DOHH2 (cell line): ENCODE results near the gene PTPRN2.

Experiments used
- H3F3A ChIP-seq: fragments of 200-600 bp; sonication (generic), shearing (Covaris generic); 2 replicates; pipeline ENCODE4 v1.6.0; 2016; ENCODE audit warnings: antibody characterized with exemption, mild to moderate bottlenecking; ENCODE audit not compliant: control insufficient read depth, insufficient read depth
- H3K27ac ChIP-seq: fragments of 200-600 bp; sonication (generic); 2 replicates; pipeline ENCODE4 v1.5.1; 2014; ENCODE audit warnings: low read depth, mild to moderate bottlenecking, low read length, moderate library complexity
- H3K27me3 ChIP-seq: fragments of 200-600 bp; sonication (generic); 2 replicates; pipeline ENCODE4 v1.6.1; 2014; ENCODE audit warnings: mild to moderate bottlenecking, low read length, mixed read lengths; ENCODE audit not compliant: control insufficient read depth
- H3K36me3 ChIP-seq: fragments of 200-600 bp; sonication (generic); 2 replicates; pipeline ENCODE4 v1.6.1; 2014; ENCODE audit warnings: mild to moderate bottlenecking, low read length, moderate library complexity, mixed read lengths; ENCODE audit not compliant: control insufficient read depth
- H3K4me1 ChIP-seq: fragments of 200-600 bp; sonication (generic); 2 replicates; pipeline ENCODE4 v1.6.1; 2014; ENCODE audit warnings: mild to moderate bottlenecking, low read length, mixed read lengths; ENCODE audit not compliant: control insufficient read depth
- H3K4me2 ChIP-seq: fragments of 200-600 bp; sonication (generic); 2 replicates; pipeline ENCODE4 v1.6.0; 2014; ENCODE audit warnings: mild to moderate bottlenecking, low read length, moderate library complexity
- H3K4me3 ChIP-seq: fragments of 200-600 bp; sonication (generic); 2 replicates; pipeline ENCODE4 v1.5.1; 2014; ENCODE audit warnings: mild to moderate bottlenecking, low read length, mixed read lengths
- H3K79me2 ChIP-seq: fragments of 200-600 bp; sonication (generic); 2 replicates; pipeline ENCODE4 v1.6.1; 2014; ENCODE audit warnings: mild to moderate bottlenecking, low read length, mixed read lengths; ENCODE audit not compliant: control insufficient read depth
- H3K9me2 ChIP-seq: fragments of 200-600 bp; sonication (generic); replicated peaks from 2 replicates; pipeline ENCODE4 v1.6.1; 2014; ENCODE audit warnings: mild to moderate bottlenecking, low read length, mixed read lengths; ENCODE audit not compliant: control insufficient read depth
- H3K9me3 ChIP-seq: fragments of 200-600 bp; sonication (generic); 2 replicates; pipeline ENCODE4 v1.6.1; 2014; ENCODE audit warnings: antibody characterized with exemption, low read length, mixed read lengths; ENCODE audit not compliant: control insufficient read depth, insufficient read depth
- H4K20me1 ChIP-seq: fragments of 200-600 bp; sonication (generic); 2 replicates; pipeline ENCODE4 v1.6.0; 2014; ENCODE audit warnings: low read depth, mild to moderate bottlenecking, antibody characterized with exemption, low read length, moderate library complexity; ENCODE audit not compliant: control insufficient read depth, insufficient read depth
- EZH2phosphoT487 ChIP-seq: fragments of 200-600 bp; sonication (generic); IDR thresholded peaks from 2 replicates; pipeline ENCODE4 v1.6.1; 2017; ENCODE audit warnings: borderline replicate concordance, mild to moderate bottlenecking, antibody characterized with exemption, low read length, moderate library complexity, mixed read lengths
- TF ChIP-seq, protein P1 (sequence below): fragments of 200-600 bp; sonication (generic); IDR thresholded peaks from one replicate; pipeline ENCODE4 v1.5.1; 2014; ENCODE audit warnings: antibody characterized with exemption, mild to moderate bottlenecking, low read depth, low read length; ENCODE audit not compliant: poor library complexity, severe bottlenecking

The PTPRN2 gene

GRCh38 chr7:158318511-158318913 is 269.1 kb downstream of the PTPRN2 start:
- Histone ChIP-seq H3K4me3 (no peak overlapping the region), H3K4me1 (no peaks in the 10 kb centered on the region), H3K4me2 (no peak overlapping the region), H3K79me2 (no peaks in the 10 kb centered on the region), H3K9me2 (no peaks in the 10 kb centered on the region), H3K36me3 (no peaks in the 10 kb centered on the region), H3K9me3 (peaks cover 81% of the 10 kb centered on the region), H4K20me1 (no peaks in the 10 kb centered on the region), H3K27me3 (no peaks in the 10 kb centered on the region), H3K27ac (no peak overlapping the region), H3F3A (no peaks in the 10 kb centered on the region)
- TF ChIP-seq, protein P1, sequence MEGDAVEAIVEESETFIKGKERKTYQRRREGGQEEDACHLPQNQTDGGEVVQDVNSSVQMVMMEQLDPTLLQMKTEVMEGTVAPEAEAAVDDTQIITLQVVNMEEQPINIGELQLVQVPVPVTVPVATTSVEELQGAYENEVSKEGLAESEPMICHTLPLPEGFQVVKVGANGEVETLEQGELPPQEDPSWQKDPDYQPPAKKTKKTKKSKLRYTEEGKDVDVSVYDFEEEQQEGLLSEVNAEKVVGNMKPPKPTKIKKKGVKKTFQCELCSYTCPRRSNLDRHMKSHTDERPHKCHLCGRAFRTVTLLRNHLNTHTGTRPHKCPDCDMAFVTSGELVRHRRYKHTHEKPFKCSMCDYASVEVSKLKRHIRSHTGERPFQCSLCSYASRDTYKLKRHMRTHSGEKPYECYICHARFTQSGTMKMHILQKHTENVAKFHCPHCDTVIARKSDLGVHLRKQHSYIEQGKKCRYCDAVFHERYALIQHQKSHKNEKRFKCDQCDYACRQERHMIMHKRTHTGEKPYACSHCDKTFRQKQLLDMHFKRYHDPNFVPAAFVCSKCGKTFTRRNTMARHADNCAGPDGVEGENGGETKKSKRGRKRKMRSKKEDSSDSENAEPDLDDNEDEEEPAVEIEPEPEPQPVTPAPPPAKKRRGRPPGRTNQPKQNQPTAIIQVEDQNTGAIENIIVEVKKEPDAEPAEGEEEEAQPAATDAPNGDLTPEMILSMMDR = no peak
- TF ChIP-seq EZH2phosphoT487 = no peak

DNA sequence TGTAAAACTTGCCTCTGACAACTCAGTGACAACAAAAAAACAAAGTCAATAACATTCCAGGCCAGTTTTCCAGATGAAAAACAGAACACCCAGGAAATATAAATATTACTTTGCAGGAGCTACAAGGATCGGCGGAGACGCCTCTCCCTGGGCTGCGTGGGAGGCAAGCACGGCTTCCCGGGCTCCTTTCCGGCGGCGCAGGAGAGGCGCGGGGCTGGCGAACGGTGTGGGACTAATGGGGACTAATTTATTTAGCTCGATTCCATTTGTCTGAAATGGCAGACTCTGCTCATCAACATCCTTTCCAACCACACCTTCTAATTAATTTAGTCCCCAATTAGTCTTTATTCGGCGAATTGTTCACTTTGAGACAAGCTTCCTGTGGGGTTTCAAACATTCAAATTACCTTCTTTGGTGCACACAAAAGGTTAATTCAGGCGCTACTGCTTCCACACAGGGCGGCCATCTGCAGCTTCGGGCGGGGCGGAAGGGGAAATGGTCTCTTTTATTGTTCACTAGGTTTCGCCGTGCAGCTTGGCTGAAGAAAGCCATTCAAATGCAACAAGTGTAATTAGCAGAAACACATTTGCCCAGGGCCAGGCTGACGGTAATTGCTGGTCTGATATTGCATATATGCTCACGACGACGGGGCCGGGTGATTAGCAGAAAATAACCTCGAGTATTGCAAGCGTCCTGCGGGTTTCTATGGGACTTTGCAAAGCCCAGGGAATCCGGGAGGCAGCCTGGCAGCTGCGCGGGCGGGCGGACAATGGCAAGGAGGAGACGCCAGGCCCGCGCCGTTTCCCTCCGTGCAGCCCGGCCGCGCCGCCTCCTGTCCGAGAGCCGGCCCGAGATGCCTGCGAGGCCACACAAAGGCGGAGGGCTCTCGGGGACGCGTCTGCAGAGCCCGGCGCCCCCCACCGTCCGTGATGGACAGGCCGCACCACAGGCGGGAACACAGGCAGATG is 270.1 kb downstream of the PTPRN2 start:
- H4K20me1 ChIP-seq = no peaks in the 10 kb centered on the region
- no peak overlapping the region for H3K4me3 ChIP-seq
- H3K36me3 ChIP-seq = no peaks in the 10 kb centered on the region
- H3K27me3 ChIP-seq = no peaks in the 10 kb centered on the region
- no peak overlapping the region for H3K27ac ChIP-seq
- TF ChIP-seq EZH2phosphoT487 = no peak
- TF ChIP-seq, protein P1 = no peak
- peaks cover 83% of the 10 kb centered on the region for H3K9me3 ChIP-seq
- H3K4me2 ChIP-seq = no peak overlapping the region
- no peaks in the 10 kb centered on the region for H3K9me2 ChIP-seq
- no peaks in the 10 kb centered on the region for H3K4me1 ChIP-seq
- no peaks in the 10 kb centered on the region for H3K79me2 ChIP-seq
- no peaks in the 10 kb centered on the region for H3F3A ChIP-seq

DNA sequence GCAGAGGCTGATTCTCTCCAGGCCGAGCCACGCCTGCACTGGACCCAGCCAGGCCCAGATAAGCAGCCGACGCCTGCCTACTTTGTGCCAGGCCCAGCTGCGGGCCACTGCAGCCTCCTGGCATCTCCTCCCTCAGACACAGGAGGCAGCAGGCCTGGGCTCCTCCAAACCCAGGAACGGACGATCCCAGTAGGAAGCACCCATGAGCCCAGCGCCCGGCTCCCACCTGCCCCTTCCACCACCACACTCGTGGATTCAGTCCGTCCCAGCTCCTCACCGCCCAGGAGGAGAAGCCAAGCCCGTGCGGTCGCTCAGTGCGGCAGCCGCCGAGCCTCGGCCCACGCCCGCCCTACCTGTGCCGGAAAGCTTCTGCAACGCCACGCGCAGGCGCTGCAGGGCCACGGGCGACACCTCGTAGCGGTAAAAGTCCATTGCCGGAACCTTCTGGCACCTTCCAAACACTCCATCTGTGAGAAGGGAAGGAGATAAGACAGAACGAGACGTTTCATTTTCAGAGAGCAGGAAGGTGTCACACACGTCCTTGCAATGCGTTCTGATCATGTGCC is 271.1 kb downstream of the PTPRN2 start:
- TF ChIP-seq, protein P1 = no peak
- TF ChIP-seq EZH2phosphoT487 = no peak
- no peaks in the 10 kb centered on the region for H3K36me3 ChIP-seq

More for the DNA sequence above, 271.1 kb downstream of the PTPRN2 start:
- Histone ChIP-seq H3F3A (0 out of 2 replicates have a peak, but pooled peaks cover 3% of the 10 kb centered on the region), H3K4me3 (no peak overlapping the region), H3K9me2 (no peaks in the 10 kb centered on the region), H3K4me2 (no peak overlapping the region), H3K27me3 (no peaks in the 10 kb centered on the region), H4K20me1 (no peaks in the 10 kb centered on the region), H3K27ac (no peak overlapping the region), H3K4me1 (no peaks in the 10 kb centered on the region), H3K79me2 (no peaks in the 10 kb centered on the region), H3K9me3 (peaks cover 83% of the 10 kb centered on the region)
